Measurements from ENCODE around the gene ALDH9A1.
"Not testable (repeated sequence)": the region's sequence is repeated elsewhere in the genome, so short reads cannot be mapped to it uniquely, and the experiment has no call there.

The ALDH9A1 gene

DNA sequence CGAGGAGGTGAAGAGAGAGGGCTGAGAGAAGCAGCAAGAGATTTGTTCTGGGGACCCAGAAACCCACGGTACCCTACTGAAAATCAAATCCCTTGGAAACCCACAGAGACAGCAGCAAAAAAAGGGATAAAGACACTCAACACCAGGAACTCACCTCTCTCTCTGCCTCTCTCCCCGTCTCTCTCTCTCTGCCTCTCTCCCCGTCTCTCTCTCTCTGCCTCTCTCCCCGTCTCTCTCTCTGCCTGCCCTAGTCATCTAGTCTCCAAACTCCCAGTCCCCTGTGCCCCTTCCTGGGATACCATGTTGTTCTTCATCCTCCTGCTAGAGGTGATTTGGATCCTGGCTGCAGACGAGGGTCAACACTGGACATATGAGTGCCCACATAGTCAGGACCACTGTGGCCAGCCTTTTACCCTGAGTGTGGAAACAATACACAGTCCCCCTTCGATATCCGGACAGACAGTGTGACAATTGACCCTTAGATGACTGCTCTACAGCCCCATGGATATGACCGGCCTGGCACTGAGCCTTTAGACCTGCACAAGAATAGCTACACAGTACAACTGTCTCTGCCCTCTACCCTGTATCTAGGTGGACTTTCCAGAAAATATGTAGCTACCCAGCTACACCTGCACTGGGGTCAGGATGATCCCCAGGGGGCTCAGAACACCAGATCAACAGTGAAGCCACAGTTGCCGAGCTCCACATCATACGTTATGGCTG, 9.8 kb upstream of the ALDH9A1 start:
- DNase-seq (ENCODE audit: low read depth in 1 of 2, low spot score in 1 of 2) = no peak

DNA sequence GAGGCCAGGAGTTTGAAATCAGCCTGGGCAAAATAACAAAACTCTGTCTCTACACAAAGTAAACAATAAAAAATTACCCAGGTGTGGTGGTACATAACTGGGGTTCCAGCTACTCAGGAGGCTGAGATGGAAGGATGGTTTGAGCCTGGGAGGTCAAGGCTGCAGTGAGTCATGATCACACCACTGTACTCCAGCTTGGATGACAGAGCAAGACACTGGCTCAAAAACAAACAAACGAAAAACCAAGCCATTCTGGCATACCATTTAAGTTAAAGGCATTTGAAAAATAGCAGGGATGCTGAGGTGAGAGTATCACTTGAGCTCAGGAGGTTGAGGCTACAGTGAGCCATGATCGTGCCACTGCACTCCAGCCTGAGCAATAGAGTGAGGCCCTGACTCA, 5.3 kb upstream of the ALDH9A1 start:
- in situ Hi-C loops (cut with HindIII; ENCODE audit: low pct_unique_long_range_greater_than_20kb, low sequenced_read_pairs) = no loop called here
- TF ChIP-seq JUND (IDR thresholded peaks at IDR 0.05; ENCODE audit: low read depth) = no peak
- DNase-seq (ENCODE audit: low read depth in 1 of 2, low spot score in 1 of 2) = no peak

More for the DNA sequence above, 9.8 kb upstream of the ALDH9A1 start:
- in situ Hi-C loops (cut with HindIII; ENCODE audit: low pct_unique_long_range_greater_than_20kb, low sequenced_read_pairs) = no loop called here
- TF ChIP-seq JUND (IDR thresholded peaks at IDR 0.05; ENCODE audit: low read depth) = no peak

DNA sequence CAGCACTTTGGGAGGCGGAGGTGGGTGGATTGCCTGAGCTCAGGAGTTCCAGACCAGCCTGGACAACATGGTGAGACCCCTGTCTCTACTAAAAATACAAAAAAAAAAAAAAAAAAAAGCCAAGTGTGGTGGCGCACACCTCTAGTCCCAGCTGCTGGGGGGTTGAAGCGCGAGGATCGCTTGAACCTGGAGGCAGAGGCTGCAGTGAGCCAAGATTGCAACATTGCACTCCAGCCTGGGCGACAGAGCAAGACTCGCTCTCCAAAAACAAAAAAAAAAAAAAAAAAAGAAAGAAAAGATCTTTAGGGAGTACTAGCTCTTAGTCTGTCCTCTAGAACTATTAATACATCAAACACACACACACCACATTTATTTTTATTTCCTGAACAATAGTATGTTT, 3.6 kb upstream of the ALDH9A1 start:
- DNase-seq (ENCODE audit: low read depth in 1 of 2, low spot score in 1 of 2); in situ Hi-C loops (cut with HindIII; ENCODE audit: low pct_unique_long_range_greater_than_20kb, low sequenced_read_pairs): not testable (repeated sequence)

DNA sequence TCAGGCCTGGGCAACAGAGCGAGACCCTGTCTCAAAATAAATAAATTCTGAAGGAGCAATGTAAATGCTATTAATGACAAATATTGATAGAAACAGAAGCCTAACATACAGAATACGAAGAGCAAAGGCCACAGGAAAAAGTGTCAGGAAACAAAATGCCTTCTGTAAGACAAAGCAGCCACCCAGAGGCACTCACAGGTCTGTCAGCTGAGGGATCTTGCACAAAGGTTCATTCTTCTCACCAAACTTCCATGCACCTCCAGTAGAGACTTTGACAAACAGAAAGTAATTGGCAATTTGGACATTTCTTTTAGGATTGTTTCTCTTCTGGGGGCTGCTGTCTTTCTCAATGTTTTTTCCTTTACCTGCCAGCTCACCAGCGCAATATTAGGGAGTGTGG, 1.2 kb upstream of the ALDH9A1 start:
- in situ Hi-C loops (cut with HindIII; ENCODE audit: low pct_unique_long_range_greater_than_20kb, low sequenced_read_pairs) = no loop called here
- TF ChIP-seq JUND (IDR thresholded peaks at IDR 0.05; ENCODE audit: low read depth) = no peak
- DNase-seq (ENCODE audit: low read depth in 1 of 2, low spot score in 1 of 2) = no peak

DNA sequence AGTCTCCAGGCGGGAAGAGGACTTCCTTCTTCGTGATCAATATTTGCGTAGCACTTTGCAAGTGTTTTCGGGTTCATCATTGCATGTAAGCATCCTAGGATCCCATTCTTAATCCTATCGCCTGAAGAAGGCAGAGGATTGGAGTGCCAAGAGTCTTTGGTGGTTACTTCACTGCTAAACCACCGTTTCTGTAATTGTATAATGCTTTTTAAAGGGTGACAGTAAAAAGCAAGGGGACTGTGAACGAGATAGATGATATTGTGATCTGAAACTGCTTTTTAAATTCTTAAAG, 345 bp upstream of the ALDH9A1 start:
- TF ChIP-seq JUND (IDR thresholded peaks at IDR 0.05; ENCODE audit: low read depth) = no peak
- in situ Hi-C loops (cut with HindIII; ENCODE audit: low pct_unique_long_range_greater_than_20kb, low sequenced_read_pairs) = no loop called here
- DNase-seq (ENCODE audit: low read depth in 1 of 2, low spot score in 1 of 2) = no peak

DNA sequence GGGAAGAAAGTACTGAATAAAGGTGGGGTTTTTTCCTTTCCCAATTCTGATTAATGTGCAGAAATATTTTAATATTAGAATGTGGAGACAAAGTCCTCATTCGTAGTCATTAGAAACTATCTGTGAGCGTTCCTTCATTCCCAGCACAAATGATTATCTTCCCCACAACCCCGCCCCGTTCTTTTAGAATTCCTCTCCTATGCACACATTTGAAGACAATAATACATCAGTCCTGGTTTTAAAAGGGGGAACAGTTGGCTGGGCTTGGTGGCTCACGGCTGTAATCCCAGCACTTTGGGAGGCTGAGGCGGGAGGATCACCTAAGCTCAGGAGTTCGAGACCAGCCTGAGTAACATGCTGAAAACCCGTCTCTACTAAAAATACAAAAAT, 876 bp downstream of the ALDH9A1 start:
- no peak for DNase-seq (ENCODE audit: low read depth in 1 of 2, low spot score in 1 of 2)
- in situ Hi-C loops (cut with HindIII; ENCODE audit: low pct_unique_long_range_greater_than_20kb, low sequenced_read_pairs) = no loop called here
- no peak for TF ChIP-seq JUND (IDR thresholded peaks at IDR 0.05; ENCODE audit: low read depth)

DNA sequence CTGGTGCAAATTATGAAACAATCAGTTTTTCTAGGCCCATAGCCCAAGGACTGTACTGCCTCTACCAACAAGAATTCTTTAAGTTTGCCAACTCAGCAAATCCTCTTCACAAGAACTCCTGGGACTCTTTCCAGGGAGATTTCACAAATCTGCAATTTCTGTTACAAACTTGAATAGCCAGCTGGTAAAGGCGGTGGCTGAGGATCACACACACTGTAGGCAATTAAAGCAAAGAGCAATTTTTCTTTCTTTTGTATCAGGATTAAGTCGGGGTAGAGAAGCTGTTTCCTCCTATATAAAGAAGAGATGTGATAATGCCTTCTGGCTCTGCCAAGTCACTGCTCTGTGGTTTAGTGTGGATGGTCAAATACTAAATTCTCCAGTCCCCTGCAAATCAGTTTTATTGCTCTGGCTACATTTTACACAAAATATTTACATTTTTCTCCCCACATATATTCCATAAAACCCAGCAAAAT, 1.7 kb downstream of the ALDH9A1 start:
- in situ Hi-C loops (cut with HindIII; ENCODE audit: low pct_unique_long_range_greater_than_20kb, low sequenced_read_pairs) = no loop called here
- DNase-seq (ENCODE audit: low read depth in 1 of 2, low spot score in 1 of 2) = no peak
- TF ChIP-seq JUND (IDR thresholded peaks at IDR 0.05; ENCODE audit: low read depth) = no peak

DNA sequence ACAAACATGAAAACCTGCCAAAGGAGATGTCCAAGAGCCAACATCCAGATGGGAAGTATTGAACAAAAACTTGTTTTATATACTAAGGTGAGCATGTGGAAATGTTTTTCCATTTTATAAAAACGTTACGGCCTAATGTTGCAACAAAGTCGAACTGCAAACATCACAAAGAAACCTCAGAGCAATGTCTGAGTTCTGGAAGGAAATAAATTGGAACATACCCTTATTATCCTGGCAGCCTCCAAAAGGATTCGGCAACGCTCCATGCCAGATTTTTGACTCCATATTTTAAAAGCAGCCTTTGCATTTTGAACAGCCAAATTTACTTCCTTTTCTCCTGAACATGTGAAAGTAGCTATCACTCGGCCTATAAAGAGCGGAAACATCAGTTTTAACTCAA, 3.3 kb downstream of the ALDH9A1 start:
- no peak for TF ChIP-seq JUND (IDR thresholded peaks at IDR 0.05; ENCODE audit: low read depth)
- in situ Hi-C loops (cut with HindIII; ENCODE audit: low pct_unique_long_range_greater_than_20kb, low sequenced_read_pairs) = no loop called here
- no peak for DNase-seq (ENCODE audit: low read depth in 1 of 2, low spot score in 1 of 2)

DNA sequence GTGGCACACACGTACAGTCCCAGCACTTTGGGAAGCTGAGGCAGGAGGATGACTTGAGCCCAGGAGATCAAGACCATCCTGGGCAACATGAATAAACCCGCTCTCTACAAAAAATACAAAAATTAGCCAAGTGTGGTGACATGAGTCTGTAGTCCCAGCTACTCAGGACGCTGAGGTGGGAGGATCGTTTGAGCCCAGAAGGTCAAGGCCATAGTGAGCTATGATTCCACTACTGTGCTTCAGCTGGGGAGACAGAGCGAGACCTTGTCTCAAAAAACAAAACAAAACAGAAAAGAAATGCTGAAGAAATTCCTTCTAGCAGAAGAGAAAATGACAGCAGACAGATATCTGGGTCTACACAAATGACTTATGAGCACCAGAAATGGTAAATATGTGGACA, 10.3 kb downstream of the ALDH9A1 start:
- no peak for DNase-seq (ENCODE audit: low read depth in 1 of 2, low spot score in 1 of 2)
- in situ Hi-C loops (cut with HindIII; ENCODE audit: low pct_unique_long_range_greater_than_20kb, low sequenced_read_pairs) = no loop called here
- TF ChIP-seq JUND (IDR thresholded peaks at IDR 0.05; ENCODE audit: low read depth) = no peak

DNA sequence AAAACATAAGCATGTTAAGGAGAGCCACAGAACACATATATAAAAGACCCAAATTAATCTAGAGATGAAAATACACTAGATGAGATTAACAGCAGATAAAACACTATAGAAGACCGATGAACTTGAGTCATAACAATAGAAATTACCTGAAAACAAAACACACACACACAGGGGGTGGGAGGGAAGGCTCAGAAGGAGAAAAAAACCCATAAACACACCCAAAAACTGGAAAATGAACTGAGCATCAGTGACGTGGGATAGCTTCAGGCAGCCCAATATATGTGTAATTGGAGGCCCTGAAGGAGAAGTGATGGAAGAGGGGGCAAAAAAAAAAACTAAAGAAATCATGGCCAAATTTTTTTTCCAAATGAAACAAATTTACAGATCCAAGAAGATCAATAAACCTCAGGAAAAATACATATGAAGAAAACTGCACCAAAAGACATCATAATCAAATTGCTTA, 11.4 kb downstream of the ALDH9A1 start:
- TF ChIP-seq JUND (IDR thresholded peaks at IDR 0.05; ENCODE audit: low read depth) = no peak
- DNase-seq (ENCODE audit: low read depth in 1 of 2, low spot score in 1 of 2) = no peak
- in situ Hi-C loops (cut with HindIII; ENCODE audit: low pct_unique_long_range_greater_than_20kb, low sequenced_read_pairs) = no loop called here

DNA sequence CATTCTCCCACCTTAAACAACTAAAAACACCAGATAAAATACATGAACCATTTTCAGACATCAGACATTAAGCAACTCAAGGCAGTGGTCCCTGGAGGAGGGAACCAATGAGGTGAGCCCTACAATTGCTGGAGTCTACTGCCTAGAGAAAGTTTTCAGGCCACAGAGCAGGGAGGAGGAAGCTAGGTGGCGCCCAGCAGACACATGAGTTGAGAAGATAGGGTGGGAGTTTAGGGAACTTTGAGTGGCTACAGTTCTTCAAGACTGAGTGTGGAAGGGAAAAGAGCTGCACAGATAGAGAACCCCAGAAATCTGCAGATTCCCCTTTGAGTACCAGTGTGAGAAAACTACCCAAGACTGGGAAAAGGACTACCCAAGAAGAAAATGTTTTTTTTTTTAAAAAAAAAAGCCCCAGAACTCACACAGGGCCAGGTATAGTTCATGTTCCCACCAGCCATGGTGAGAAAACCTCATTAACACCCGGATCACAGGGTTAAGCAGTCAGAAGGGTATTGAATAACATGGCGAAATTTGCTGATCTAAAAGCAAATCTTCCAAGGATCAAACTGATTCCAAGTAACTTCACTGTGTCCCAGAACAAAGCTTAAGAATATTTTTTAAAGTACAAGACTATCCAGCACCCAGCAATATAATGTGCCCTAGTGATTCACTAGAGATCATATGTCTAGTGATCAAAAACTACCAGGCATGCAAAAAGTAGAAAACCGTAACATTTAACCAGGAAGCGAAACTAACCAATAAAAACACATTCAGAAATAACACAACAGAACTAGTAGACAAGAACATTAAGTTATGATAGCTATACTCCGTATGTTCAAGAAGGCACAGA, 12.0 kb downstream of the ALDH9A1 start:
- in situ Hi-C loops (cut with HindIII; ENCODE audit: low pct_unique_long_range_greater_than_20kb, low sequenced_read_pairs) = no loop called here
- no peak for TF ChIP-seq JUND (IDR thresholded peaks at IDR 0.05; ENCODE audit: low read depth)
- DNase-seq (ENCODE audit: low read depth in 1 of 2, low spot score in 1 of 2) = peak in 1 of 2 experiments; percentile 9

DNA sequence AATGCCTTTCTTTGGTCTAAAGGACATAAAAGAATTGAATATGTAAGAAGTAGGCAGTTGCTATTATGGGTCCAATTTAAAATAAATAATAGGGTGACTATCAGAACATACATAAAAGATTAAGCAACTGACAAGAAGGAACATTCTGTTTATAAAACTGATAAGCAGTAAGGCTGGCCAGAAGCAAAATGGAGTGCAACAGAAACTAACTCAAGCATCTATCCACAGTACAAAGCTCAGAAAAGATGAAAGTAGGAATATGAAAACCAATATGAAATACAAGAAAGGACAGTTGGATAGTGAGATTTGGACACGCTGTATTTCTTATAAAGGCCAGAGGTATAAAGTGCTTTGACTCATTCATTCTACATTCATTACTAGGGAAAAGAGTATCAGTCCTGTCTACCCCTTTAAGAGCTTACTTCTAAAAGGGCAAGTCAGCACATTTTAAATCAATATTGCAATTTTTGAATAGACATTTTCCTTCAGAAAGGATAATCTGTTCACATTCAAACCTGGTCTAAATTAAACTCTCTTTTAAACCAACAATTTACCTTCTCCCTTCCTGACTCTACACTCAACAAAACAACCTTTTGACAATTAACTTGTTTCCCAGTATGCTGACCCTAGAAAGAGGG, 14.4 kb downstream of the ALDH9A1 start:
- in situ Hi-C loops (cut with HindIII; ENCODE audit: low pct_unique_long_range_greater_than_20kb, low sequenced_read_pairs) = no loop called here
- TF ChIP-seq JUND (IDR thresholded peaks at IDR 0.05; ENCODE audit: low read depth) = no peak
- DNase-seq (ENCODE audit: low read depth in 1 of 2, low spot score in 1 of 2) = no peak

DNA sequence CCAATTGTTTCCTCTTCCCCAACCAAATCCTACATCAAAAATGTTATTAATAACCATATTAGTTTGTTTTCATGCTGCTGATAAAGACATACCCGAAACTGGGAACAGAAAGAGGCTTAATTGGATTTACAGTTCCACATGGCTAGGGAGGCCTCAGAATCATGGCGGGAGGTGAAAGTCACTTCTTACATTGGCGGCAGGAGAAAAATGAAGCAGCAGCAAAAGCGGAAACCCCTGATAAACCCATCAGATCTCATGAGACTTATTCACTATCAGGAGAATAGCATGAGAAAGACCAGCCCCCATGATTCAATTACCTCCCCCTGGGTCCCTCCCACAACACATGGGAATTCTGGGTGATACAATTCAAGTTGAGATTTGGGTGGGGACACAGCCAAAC, 17.6 kb downstream of the ALDH9A1 start:
- in situ Hi-C loops (cut with HindIII; ENCODE audit: low pct_unique_long_range_greater_than_20kb, low sequenced_read_pairs); DNase-seq (ENCODE audit: low read depth in 1 of 2, low spot score in 1 of 2): not testable (repeated sequence)

Data from T47D (cell line).